IMR-90 (cell line): ENCODE data around the gene NUDT1. TPM values are rescaled to one million over a fixed set of nuclear protein-coding genes. Genes with fewer than 3 reads are reported as not detected.

ENCODE experiments used
- ATAC-seq: fragments of 200-7000 bp; cut with Tn5 transposase; 2 replicates; pipeline ENCODE4 v1.9.1; 2020; ENCODE audit warnings: low read depth, mild to moderate bottlenecking, moderate library complexity
- BruUV-seq: library from RNA; stranded (reverse); fragments of 400-500 nt; replicated peaks from 2 replicates; lab custom pipeline; 2021; lab: Mats Ljungman, UMichigan
- CTCF ChIA-PET: fragments of 300-600 bp; formaldehyde crosslinking; extraction: SDS; loops from one replicate; lab custom pipeline; 2021; ENCODE audit warnings: antibody characterized with exemption; lab: Yijun Ruan, JAX
- POLR2A ChIA-PET: fragments of 300-600 bp; sonication (Branson Sonifier 250); formaldehyde crosslinking; loops from one replicate; lab custom pipeline; 2022; ENCODE audit warnings: antibody characterized with exemption; ENCODE audit not compliant: unreplicated experiment; lab: Charles Lee
- DNase-seq: peaks from one replicate; pipeline ENCODE4 v3.0.0; 2013
- H2AFZ ChIP-seq: replicated peaks from 2 replicates; pipeline ENCODE3; 2013; ENCODE audit warnings: low read length, mild to moderate bottlenecking; ENCODE audit not compliant: poor library complexity
- H2AK5ac ChIP-seq: 2 replicates; pipeline ENCODE4 v1.6.1; 2013; ENCODE audit warnings: low read depth, low read length, inconsistent platforms
- H2AK9ac ChIP-seq: replicated peaks from 2 replicates; pipeline ENCODE3; 2013; ENCODE audit warnings: mild to moderate bottlenecking, low read depth, low read length, moderate library complexity; ENCODE audit not compliant: poor library complexity
- H2BK120ac ChIP-seq: 2 replicates; pipeline ENCODE4 v1.6.1; 2013; ENCODE audit warnings: low read depth, low read length, inconsistent platforms
- H2BK15ac ChIP-seq: 3 replicates; pipeline ENCODE4 v1.6.1; 2013; ENCODE audit warnings: low read depth, low read length, inconsistent platforms
- H2BK20ac ChIP-seq: 2 replicates; pipeline ENCODE4 v1.6.1; 2013; ENCODE audit warnings: low read depth, mild to moderate bottlenecking, inconsistent platforms, low read length, moderate library complexity
- H2BK5ac ChIP-seq: 2 replicates; pipeline ENCODE4 v1.6.1; 2013; ENCODE audit warnings: mild to moderate bottlenecking, low read depth, low read length, inconsistent platforms; ENCODE audit not compliant: poor library complexity, severe bottlenecking
- H3K14ac ChIP-seq: replicated peaks from 2 replicates; pipeline ENCODE4 v1.6.1; 2013; ENCODE audit warnings: low read depth, low read length, inconsistent platforms
- H3K18ac ChIP-seq: 2 replicates; pipeline ENCODE4 v1.6.1; 2013; ENCODE audit warnings: low read depth, low read length, control low read depth
- H3K23ac ChIP-seq: 2 replicates; pipeline ENCODE4 v1.6.1; 2013; ENCODE audit warnings: low read depth, low read length, inconsistent platforms
- H3K27ac ChIP-seq: 2 replicates; pipeline ENCODE4 v1.5.1; 2013; ENCODE audit warnings: mild to moderate bottlenecking, control low read depth, low read length; ENCODE audit not compliant: insufficient read depth
- H3K27me3 ChIP-seq: 2 replicates; pipeline ENCODE4 v1.6.1; 2013; ENCODE audit warnings: low read length; ENCODE audit not compliant: control insufficient read depth, insufficient read depth
- H3K36me3 ChIP-seq: 2 replicates; pipeline ENCODE4 v1.6.1; 2013; ENCODE audit warnings: low read length, mixed read lengths; ENCODE audit not compliant: control insufficient read depth, insufficient read depth
- H3K4ac ChIP-seq: 2 replicates; pipeline ENCODE4 v1.6.1; 2013; ENCODE audit warnings: low read depth, low read length, inconsistent platforms
- H3K4me1 ChIP-seq: 2 replicates; pipeline ENCODE4 v1.6.1; 2013; ENCODE audit warnings: low read length, mixed read lengths; ENCODE audit not compliant: control insufficient read depth, insufficient read depth
- H3K4me2 ChIP-seq: 2 replicates; pipeline ENCODE4 v1.6.1; 2013; ENCODE audit warnings: low read depth, mild to moderate bottlenecking, control low read depth, low read length, moderate library complexity
- H3K4me3 ChIP-seq: 2 replicates; pipeline ENCODE4 v1.5.1; 2013; ENCODE audit warnings: low read depth, mild to moderate bottlenecking, control low read depth, low read length, moderate library complexity; ENCODE audit not compliant: insufficient read depth
- H3K56ac ChIP-seq: 2 replicates; pipeline ENCODE4 v1.6.1; 2013; ENCODE audit warnings: low read length, inconsistent platforms; ENCODE audit not compliant: insufficient read depth; ENCODE audit errors: extremely low read depth
- H3K79me1 ChIP-seq, 2 experiments: 2 replicates each; pipeline ENCODE4 v1.6.1; 2013; ENCODE audit warnings: low read length in 2 of 2, inconsistent platforms in 1 of 2, low read depth in 1 of 2
- H3K9ac ChIP-seq: 2 replicates; pipeline ENCODE4 v1.6.1; 2013; ENCODE audit warnings: low read depth, low read length, control low read depth
- H3K9me1 ChIP-seq: 2 replicates; pipeline ENCODE4 v1.6.1; 2013; ENCODE audit warnings: low read length, inconsistent platforms; ENCODE audit not compliant: insufficient read depth
- H3K9me3 ChIP-seq: 2 replicates; pipeline ENCODE4 v1.6.1; 2013; ENCODE audit warnings: low read length; ENCODE audit not compliant: control insufficient read depth, insufficient read depth
- H4K20me1 ChIP-seq: 2 replicates; pipeline ENCODE4 v1.6.1; 2013; ENCODE audit warnings: low read length, inconsistent platforms; ENCODE audit not compliant: insufficient read depth
- H4K5ac ChIP-seq: 2 replicates; pipeline ENCODE4 v1.6.1; 2013; ENCODE audit warnings: mild to moderate bottlenecking, low read depth, low read length, control low read depth
- H4K8ac ChIP-seq, 2 experiments: 2 replicates each; pipeline ENCODE4 v1.6.1; 2013; ENCODE audit warnings: low read depth in 2 of 2, low read length in 2 of 2, control low read depth in 1 of 2, inconsistent platforms in 1 of 2
- H4K91ac ChIP-seq: 2 replicates; pipeline ENCODE4 v1.6.1; 2013; ENCODE audit warnings: low read depth, low read length, inconsistent platforms; ENCODE audit not compliant: insufficient read depth
- BHLHE40 ChIP-seq: fragments of 150-350 bp; IDR thresholded peaks from 2 replicates; pipeline ENCODE4 v1.6.1; 2016; ENCODE audit warnings: mild to moderate bottlenecking, low read depth, low read length
- CEBPB ChIP-seq: IDR thresholded peaks from 2 replicates; pipeline ENCODE4 v1.6.1; 2012; ENCODE audit warnings: low read depth, low read length, improper control_type of control experiment
- CHD1 ChIP-seq: IDR thresholded peaks from 2 replicates; pipeline ENCODE4 v1.6.1; 2012; ENCODE audit warnings: low read depth, low read length, improper control_type of control experiment
- ELK1 ChIP-seq: fragments of 150-350 bp; IDR thresholded peaks from 2 replicates; pipeline ENCODE4 v1.6.1; 2016; ENCODE audit warnings: low read depth, mild to moderate bottlenecking, low read length, moderate library complexity, borderline replicate concordance
- FOS ChIP-seq: fragments of 150-350 bp; IDR thresholded peaks from 2 replicates; pipeline ENCODE4 v1.6.1; 2016; ENCODE audit warnings: low read depth, low read length
- MAZ ChIP-seq: IDR thresholded peaks from 2 replicates; pipeline ENCODE4 v1.6.1; 2012; ENCODE audit warnings: low read depth, mild to moderate bottlenecking, low read length, improper control_type of control experiment, moderate library complexity, borderline replicate concordance
- MXI1 ChIP-seq: IDR thresholded peaks from 2 replicates; pipeline ENCODE4 v1.6.1; 2012; ENCODE audit warnings: low read depth, mild to moderate bottlenecking, low read length, moderate library complexity, borderline replicate concordance
- NFE2L2 ChIP-seq: fragments of 150-350 bp; IDR thresholded peaks from 2 replicates; pipeline ENCODE4 v1.6.1; 2016; ENCODE audit warnings: low read depth, mild to moderate bottlenecking, low read length
- POLR2A ChIP-seq: IDR thresholded peaks from 2 replicates; pipeline ENCODE4 v1.6.1; 2012; ENCODE audit warnings: mild to moderate bottlenecking, low read depth, low read length
- RAD21 ChIP-seq: IDR thresholded peaks from 2 replicates; pipeline ENCODE4 v1.6.1; 2012; ENCODE audit warnings: low read length, improper control_type of control experiment
- RCOR1 ChIP-seq: IDR thresholded peaks from 2 replicates; pipeline ENCODE4 v1.6.1; 2012; ENCODE audit warnings: mild to moderate bottlenecking, low read length, improper control_type of control experiment; ENCODE audit not compliant: insufficient replicate concordance
- RFX5 ChIP-seq: IDR thresholded peaks from 2 replicates; pipeline ENCODE4 v1.8.0; 2012; ENCODE audit warnings: low read depth, mild to moderate bottlenecking, low read length, moderate library complexity
- SMC3 ChIP-seq: fragments of 150-350 bp; IDR thresholded peaks from 2 replicates; pipeline ENCODE4 v1.6.1; 2016; ENCODE audit warnings: low read depth, mild to moderate bottlenecking, antibody characterized with exemption, low read length, moderate library complexity
- USF2 ChIP-seq: fragments of 150-350 bp; IDR thresholded peaks from 2 replicates; pipeline ENCODE4 v1.6.1; 2017; ENCODE audit warnings: mild to moderate bottlenecking, antibody characterized with exemption, low read length, low read depth
- WGBS, 2 experiments: methylation state at CpG; one replicate each; pipeline versions ENCODE4 v1.1.5 to v1.1.7; 2013; ENCODE audit warnings: missing lambda C conversion rate in 2 of 2; ENCODE audit not compliant: insufficient read length in 1 of 2; ENCODE audit errors: extremely low coverage in 2 of 2; 5-methylcytosine and 5-hydroxymethylcytosine counted together
- dilution Hi-C: fragments of 300-500 bp; cut with HindIII; formaldehyde crosslinking; loops from one replicate; pipeline ENCODE4 v1.14.3; 2018; ENCODE audit warnings: low sequenced_read_pairs; ENCODE audit not compliant: unreplicated experiment
- in situ Hi-C: fragments of 300-500 bp; cut with MboI; formaldehyde crosslinking; loops from 3 replicates; pipeline ENCODE4 v1.14.3; 2019; ENCODE audit warnings: low sequenced_read_pairs, inconsistent platforms, mixed read lengths
- intact Hi-C: fragments of 100-400 bp; cut with micrococcal nuclease; formaldehyde crosslinking; loops from 2 replicates; pipeline ENCODE4 v1.10.0; 2022
- polyA plus RNA-seq, 3 experiments: library from polyadenylated mRNA; depleted of rRNA; stranded (reverse); fragments of >200 nt; gene quantifications; 2 replicates each; pipeline ENCODE4 v1.2.3, GENCODE V29; 2012; ENCODE audit warnings: low replicate concordance in 1 of 3
- total RNA-seq: library from RNA; depleted of rRNA; stranded (reverse); fragments of >200 nt; gene quantifications from 2 replicates; pipeline ENCODE4 v1.2.3, GENCODE V29; 2012
- TF ChIP-seq, protein P1 (sequence below): conservative IDR thresholded peaks from 2 replicates; pipeline ENCODE4 v1.5.1; 2012; ENCODE audit warnings: mild to moderate bottlenecking, low read depth, low read length, improper control_type of control experiment

The NUDT1 gene
- total and polyA plus RNA-seq, 2 of the 4 experiments (the other 2 are of a cell fraction): 33.4 to 49.1 TPM

DNA sequence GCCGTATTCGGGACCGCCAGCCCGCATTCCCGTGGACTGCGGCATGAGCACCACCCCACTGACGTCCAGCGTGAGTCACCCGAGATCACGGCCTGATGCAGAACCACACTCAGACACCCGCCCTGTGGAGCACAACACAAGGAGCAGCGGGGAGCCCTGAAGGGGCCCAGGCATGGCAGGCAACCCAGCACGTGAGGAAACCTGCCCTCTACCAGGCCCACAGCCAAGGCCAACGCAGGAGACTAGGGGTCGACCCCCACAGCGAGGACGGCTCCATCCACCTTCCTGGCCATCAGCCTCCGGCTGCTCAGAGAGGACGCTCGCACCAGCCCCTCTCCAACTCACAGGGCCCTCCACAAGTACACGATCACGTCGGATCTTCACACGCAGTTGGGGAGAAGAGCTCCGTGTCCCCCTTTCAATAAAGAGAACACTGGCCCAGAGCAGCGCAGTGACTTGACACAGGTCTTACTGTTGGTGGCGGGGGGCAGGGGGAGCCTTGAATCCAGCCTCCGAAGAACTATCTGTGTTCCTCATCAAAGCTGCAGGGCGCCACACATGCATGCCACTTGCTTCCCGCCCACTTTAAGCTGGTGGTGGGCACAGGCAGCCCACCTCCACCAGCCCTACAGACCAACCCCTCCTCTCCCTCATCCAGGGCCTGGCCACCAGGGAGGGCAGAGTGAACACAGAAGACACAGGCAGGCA is 31.3 kb upstream of the NUDT1 start:
- in situ Hi-C loops (loop anchor here (10.0 kb wide), 1 partner anchor 556 kb away; no protein-coding TSS in a partner anchor), intact Hi-C loops (no loop called here), dilution Hi-C loops (no loop called here)
- H2BK15ac ChIP-seq: no peak overlapping the region
- no peak overlapping the region for H3K23ac ChIP-seq
- no peak overlapping the region for H3K4me3 ChIP-seq
- H4K5ac ChIP-seq: no peak overlapping the region
- H3K9me3 ChIP-seq: no peaks in the 10 kb centered on the region
- no peak overlapping the region for H4K8ac ChIP-seq
- no peak overlapping the region for H3K9ac ChIP-seq
- no peak overlapping the region for H3K27ac ChIP-seq
- ATAC-seq (no peak), DNase-seq (no peak)
- H3K4ac ChIP-seq: no peak overlapping the region
- ChIA-PET CTCF (no interaction called here), POLR2A (no interaction called here)
- peaks cover 0 to 6% of the 10 kb centered on the region in 2 experiments; a peak in 1 of 4 replicates for H3K79me1 ChIP-seq
- peak overlapping the region; percentile 5 for H2AK9ac ChIP-seq
- H3K18ac ChIP-seq: no peak overlapping the region
- no peak overlapping the region for H2AK5ac ChIP-seq
- H2BK120ac ChIP-seq: no peak overlapping the region
- no peak overlapping the region for H4K91ac ChIP-seq
- H3K4me2 ChIP-seq: no peak overlapping the region
- H3K14ac ChIP-seq: no peak overlapping the region
- H2AFZ ChIP-seq: no peak overlapping the region
- peaks cover 44% of the 10 kb centered on the region for H3K36me3 ChIP-seq
- H3K9me1 ChIP-seq: peaks cover 4% of the 10 kb centered on the region; the same call in 1 of the 2 replicates
- no TSS peak for BruUV-seq
- peaks cover 6% of the 10 kb centered on the region; the same call in 1 of the 2 replicates for H4K20me1 ChIP-seq
- no peaks in the 10 kb centered on the region for H3K4me1 ChIP-seq
- no peak overlapping the region for H2BK20ac ChIP-seq
- no peaks in the 10 kb centered on the region for H3K27me3 ChIP-seq
- 89% methylated on average over 13 of the region's 30 CpGs; no CpG with 5 or more reads in 1 of the 2 experiments for WGBS, 2 experiments
- H3K56ac ChIP-seq: no peak overlapping the region
- no peak overlapping the region for H2BK5ac ChIP-seq
- no peak for TF ChIP-seq SMC3
- no peak for TF ChIP-seq POLR2A
- TF ChIP-seq USF2: no peak
- TF ChIP-seq CHD1: no peak
- TF ChIP-seq, protein P1, sequence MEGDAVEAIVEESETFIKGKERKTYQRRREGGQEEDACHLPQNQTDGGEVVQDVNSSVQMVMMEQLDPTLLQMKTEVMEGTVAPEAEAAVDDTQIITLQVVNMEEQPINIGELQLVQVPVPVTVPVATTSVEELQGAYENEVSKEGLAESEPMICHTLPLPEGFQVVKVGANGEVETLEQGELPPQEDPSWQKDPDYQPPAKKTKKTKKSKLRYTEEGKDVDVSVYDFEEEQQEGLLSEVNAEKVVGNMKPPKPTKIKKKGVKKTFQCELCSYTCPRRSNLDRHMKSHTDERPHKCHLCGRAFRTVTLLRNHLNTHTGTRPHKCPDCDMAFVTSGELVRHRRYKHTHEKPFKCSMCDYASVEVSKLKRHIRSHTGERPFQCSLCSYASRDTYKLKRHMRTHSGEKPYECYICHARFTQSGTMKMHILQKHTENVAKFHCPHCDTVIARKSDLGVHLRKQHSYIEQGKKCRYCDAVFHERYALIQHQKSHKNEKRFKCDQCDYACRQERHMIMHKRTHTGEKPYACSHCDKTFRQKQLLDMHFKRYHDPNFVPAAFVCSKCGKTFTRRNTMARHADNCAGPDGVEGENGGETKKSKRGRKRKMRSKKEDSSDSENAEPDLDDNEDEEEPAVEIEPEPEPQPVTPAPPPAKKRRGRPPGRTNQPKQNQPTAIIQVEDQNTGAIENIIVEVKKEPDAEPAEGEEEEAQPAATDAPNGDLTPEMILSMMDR: no peak
- TF ChIP-seq MXI1: no peak
- TF ChIP-seq MAZ: no peak
- no peak for TF ChIP-seq RAD21
- TF ChIP-seq CEBPB: no peak
- TF ChIP-seq ELK1: no peak
- TF ChIP-seq FOS: no peak
- TF ChIP-seq NFE2L2: no peak
- no peak for TF ChIP-seq RCOR1
- TF ChIP-seq BHLHE40: no peak
- no peak for TF ChIP-seq RFX5
